WERI-Rb-1 (cell line): Measurements from ENCODE around the gene DNAJC24.

Experiments used
- DNase-seq: peaks from one replicate; pipeline ENCODE4 v3.0.0-alpha.2; 2020
- H3K27ac ChIP-seq: fragments of 250-450 bp; sonication (Bioruptor Pico); 2 replicates; pipeline ENCODE4 v1.5.1; 2020; ENCODE audit warnings: mild to moderate bottlenecking, moderate library complexity
- H3K27me3 ChIP-seq: fragments of 250-450 bp; sonication (Bioruptor Pico); 2 replicates; pipeline ENCODE4 v1.5.1; 2021; ENCODE audit warnings: mild to moderate bottlenecking, low read depth, moderate library complexity; ENCODE audit not compliant: insufficient read depth, severe bottlenecking
- H3K36me3 ChIP-seq: fragments of 250-450 bp; sonication (Bioruptor Pico); 2 replicates; pipeline ENCODE4 v1.5.1; 2020; ENCODE audit warnings: mild to moderate bottlenecking, moderate library complexity
- H3K4me3 ChIP-seq: 2 replicates; pipeline ENCODE4 v1.5.1; 2011; ENCODE audit warnings: low read depth, mild to moderate bottlenecking, control low read depth, low read length
- H3K9me3 ChIP-seq: fragments of 250-450 bp; sonication (Bioruptor Pico); 2 replicates; pipeline ENCODE4 v1.5.1; 2021; ENCODE audit warnings: mild to moderate bottlenecking, moderate library complexity; ENCODE audit not compliant: severe bottlenecking
- TF ChIP-seq, protein P1 (sequence below): IDR thresholded peaks from 2 replicates; pipeline ENCODE4 v1.5.1; 2011; ENCODE audit warnings: low read depth, mild to moderate bottlenecking, control low read depth, inconsistent platforms, low read length

Gene DNAJC24

DNA sequence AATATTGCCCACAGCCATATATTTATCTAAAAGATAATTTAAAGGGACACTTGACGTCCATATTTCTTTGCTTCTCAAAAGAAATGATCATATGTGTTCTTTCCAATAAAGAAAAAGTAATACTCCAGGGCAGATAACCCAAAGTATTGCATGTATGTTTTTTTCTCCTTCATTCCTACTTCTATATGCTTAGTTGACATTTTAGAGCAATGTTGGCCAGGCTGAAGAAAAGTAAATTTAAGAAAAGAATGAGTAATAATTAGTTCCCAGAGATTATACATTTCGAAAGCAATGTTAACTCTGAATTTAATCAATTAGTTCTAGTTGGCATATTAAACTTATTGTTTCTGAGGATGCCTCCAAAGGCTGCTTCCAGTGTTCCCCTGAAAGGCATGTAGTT lies 48.2 kb downstream of the DNAJC24 start:
- TF ChIP-seq, protein P1, sequence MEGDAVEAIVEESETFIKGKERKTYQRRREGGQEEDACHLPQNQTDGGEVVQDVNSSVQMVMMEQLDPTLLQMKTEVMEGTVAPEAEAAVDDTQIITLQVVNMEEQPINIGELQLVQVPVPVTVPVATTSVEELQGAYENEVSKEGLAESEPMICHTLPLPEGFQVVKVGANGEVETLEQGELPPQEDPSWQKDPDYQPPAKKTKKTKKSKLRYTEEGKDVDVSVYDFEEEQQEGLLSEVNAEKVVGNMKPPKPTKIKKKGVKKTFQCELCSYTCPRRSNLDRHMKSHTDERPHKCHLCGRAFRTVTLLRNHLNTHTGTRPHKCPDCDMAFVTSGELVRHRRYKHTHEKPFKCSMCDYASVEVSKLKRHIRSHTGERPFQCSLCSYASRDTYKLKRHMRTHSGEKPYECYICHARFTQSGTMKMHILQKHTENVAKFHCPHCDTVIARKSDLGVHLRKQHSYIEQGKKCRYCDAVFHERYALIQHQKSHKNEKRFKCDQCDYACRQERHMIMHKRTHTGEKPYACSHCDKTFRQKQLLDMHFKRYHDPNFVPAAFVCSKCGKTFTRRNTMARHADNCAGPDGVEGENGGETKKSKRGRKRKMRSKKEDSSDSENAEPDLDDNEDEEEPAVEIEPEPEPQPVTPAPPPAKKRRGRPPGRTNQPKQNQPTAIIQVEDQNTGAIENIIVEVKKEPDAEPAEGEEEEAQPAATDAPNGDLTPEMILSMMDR, result no peak
- Histone ChIP-seq H3K9me3 (no peaks in the 10 kb centered on the region), H3K27me3 (no peaks in the 10 kb centered on the region), H3K36me3 (no peaks in the 10 kb centered on the region), H3K4me3 (no peak overlapping the region), H3K27ac (no peak overlapping the region)
- no peak for DNase-seq

DNA sequence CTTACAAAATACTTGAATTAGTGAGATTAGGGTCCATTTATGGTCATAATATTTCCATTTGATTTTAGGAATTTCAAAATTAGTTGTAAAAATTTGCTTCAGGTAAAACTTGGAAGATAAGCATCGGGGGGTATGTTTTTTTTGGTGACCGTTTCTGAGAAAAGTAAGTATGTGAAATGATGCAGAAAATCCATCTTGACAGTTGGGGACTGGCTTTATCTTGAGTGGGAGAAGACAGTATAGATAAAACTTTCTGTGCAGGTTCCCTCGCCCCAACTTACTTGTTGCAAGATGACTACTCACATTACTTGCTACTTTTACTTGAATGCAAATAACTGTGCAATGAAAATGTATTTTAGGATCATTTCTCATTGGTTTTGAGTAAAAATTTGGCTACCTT lies 49.5 kb downstream of the DNAJC24 start:
- Histone ChIP-seq H3K9me3 (no peaks in the 10 kb centered on the region), H3K36me3 (no peaks in the 10 kb centered on the region), H3K4me3 (no peak overlapping the region), H3K27ac (no peak overlapping the region), H3K27me3 (no peaks in the 10 kb centered on the region)
- DNase-seq, result no peak
- TF ChIP-seq, protein P1, result no peak

DNA sequence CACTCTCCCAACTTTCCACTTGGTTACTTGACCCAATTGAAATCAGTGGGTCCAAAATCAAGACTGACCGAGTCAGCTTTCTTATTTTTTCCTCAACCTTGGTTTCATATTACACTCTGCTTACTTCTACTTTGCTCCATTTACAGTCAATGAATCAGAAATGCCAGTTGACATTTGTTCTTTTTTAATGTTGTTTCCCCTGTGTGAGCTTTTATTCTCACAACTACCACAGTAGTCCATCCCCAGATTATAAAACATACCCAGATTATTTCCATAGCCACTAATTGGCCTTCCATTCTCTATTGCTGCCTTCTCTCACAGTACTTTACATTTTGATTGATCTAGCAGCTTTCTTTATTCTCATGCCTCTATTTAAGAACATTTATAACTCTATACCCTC lies 50.0 kb downstream of the DNAJC24 start:
- no peak for DNase-seq
- TF ChIP-seq, protein P1, result no peak
- Histone ChIP-seq H3K27me3 (no peaks in the 10 kb centered on the region), H3K36me3 (no peaks in the 10 kb centered on the region), H3K9me3 (no peaks in the 10 kb centered on the region), H3K27ac (no peak overlapping the region), H3K4me3 (no peak overlapping the region)

DNA sequence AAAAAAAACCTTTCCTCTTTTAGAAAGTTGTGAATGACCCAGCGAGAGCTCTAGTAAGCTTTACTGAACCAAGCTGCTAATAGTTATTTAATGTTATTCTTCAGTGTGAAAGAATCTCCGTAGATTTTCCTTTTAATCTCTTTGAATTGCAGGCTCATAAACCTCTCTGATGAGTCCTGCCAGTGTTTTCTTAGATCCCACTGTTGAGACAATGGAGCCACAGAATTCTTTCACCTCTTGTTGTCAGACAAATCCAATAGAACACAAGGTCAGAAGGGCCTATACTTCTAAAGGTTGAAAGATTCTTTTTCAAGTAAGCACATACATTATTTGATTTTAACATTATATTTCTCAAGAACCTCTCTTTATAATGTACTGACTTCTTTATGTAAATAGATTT lies 52.2 kb downstream of the DNAJC24 start:
- TF ChIP-seq, protein P1, result no peak
- no peak overlapping the region for H3K4me3 ChIP-seq
- H3K27ac ChIP-seq, result no peak overlapping the region
- H3K9me3 ChIP-seq, result no peaks in the 10 kb centered on the region
- DNase-seq, result no peak
- no peaks in the 10 kb centered on the region for H3K27me3 ChIP-seq
- H3K36me3 ChIP-seq, result no peaks in the 10 kb centered on the region

DNA sequence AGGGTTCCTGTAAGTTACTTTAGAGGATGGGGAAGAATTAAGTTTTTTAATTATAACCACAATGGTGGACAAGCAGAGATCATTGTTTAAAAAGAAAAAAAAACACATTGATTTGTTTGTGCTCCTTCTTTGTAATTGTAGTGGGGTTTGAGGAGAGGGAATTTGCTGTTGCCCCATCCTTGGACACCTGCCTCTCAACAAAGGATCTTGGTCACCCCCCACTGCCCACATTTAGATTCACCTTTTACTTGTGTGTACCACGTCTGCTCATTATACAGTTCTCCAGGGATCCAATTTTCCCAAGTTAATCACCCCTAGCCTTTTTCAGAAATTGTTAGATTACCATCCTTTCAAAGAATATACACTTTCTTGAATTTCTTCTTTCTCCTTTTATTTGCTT lies 53.0 kb downstream of the DNAJC24 start:
- no peak overlapping the region for H3K27ac ChIP-seq

DNA sequence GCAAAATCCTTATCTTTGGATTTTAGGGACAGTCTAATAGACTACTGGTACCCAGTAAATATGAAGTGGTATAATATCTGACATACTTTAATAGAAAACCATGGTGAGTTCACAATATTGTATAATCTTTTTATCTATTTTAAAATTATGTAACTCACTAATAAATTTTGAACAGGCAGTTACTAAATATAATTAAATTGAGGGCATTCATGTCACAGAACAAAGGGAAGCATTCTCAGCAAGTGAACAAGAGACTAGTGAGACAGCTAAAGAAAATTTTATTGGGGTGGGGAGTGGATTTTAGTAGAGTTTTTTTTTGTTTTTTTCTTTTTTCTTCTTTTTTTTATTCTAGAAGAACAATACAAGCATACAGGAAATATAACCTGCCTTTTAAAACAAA lies 55.0 kb downstream of the DNAJC24 start:
- Histone ChIP-seq H3K27ac (no peak overlapping the region), H3K36me3 (no peaks in the 10 kb centered on the region), H3K9me3 (no peaks in the 10 kb centered on the region), H3K4me3 (no peak overlapping the region), H3K27me3 (no peaks in the 10 kb centered on the region)
- no peak for DNase-seq
- TF ChIP-seq, protein P1, result no peak

More for the DNA sequence above, 53.0 kb downstream of the DNAJC24 start:
- H3K36me3 ChIP-seq, result no peaks in the 10 kb centered on the region
- no peaks in the 10 kb centered on the region for H3K27me3 ChIP-seq
- no peaks in the 10 kb centered on the region for H3K9me3 ChIP-seq
- TF ChIP-seq, protein P1, result no peak
- DNase-seq, result no peak
- H3K4me3 ChIP-seq, result no peak overlapping the region
